ENCODE results near the gene KLHL1.
A peak's percentile ranks its signal among the peaks of the same experiment; 100 is the strongest.
"Not testable (repeated sequence)": the region's sequence is repeated elsewhere in the genome, so short reads cannot be mapped to it uniquely, and the experiment has no call there.

The KLHL1 gene

GRCh38 chr13:70108356-70109105 is at the start of gene KLHL1:
KLHL1 (minus strand) TSS chr13:70108452; CDS start chr13:70107699, 753 bp downstream.
- peak; percentile 6 for DNase-seq

GRCh38 chr13:70142658-70143057 is 34.4 kb upstream of the KLHL1 start:
- DNase-seq = not testable (repeated sequence)

GRCh38 chr13:70128098-70128497 is 19.8 kb upstream of the KLHL1 start:
- DNase-seq = no peak

GRCh38 chr13:70125693-70126092 is 17.4 kb upstream of the KLHL1 start:
- DNase-seq = no peak

GRCh38 chr13:70117338-70117905 is 9.2 kb upstream of the KLHL1 start:
- DNase-seq = no peak

- peak; percentile 16 for DNase-seq
Observed at GRCh38 chr13:70107498-70108281, 562 bp downstream of the KLHL1 start, which contains the start of gene ATXN8OS. ATXN8OS (plus strand) TSS chr13:70107826.

- DNase-seq = no peak
Observed at GRCh38 chr13:70107125-70107497, 1.1 kb downstream of the KLHL1 start.

GRCh38 chr13:70104481-70104880 is 3.8 kb downstream of the KLHL1 start:
- no peak for DNase-seq

- peak; percentile 18 for DNase-seq
Observed at GRCh38 chr13:70098669-70099068, 9.6 kb downstream of the KLHL1 start.

- no peak for DNase-seq
Observed at GRCh38 chr13:70090036-70090723, 18.1 kb downstream of the KLHL1 start.

GRCh38 chr13:70088926-70089325 is 19.3 kb downstream of the KLHL1 start:
- DNase-seq = no peak

GRCh38 chr13:70087247-70087646 is 21.0 kb downstream of the KLHL1 start:
- no peak for DNase-seq

- DNase-seq = no peak
Observed at GRCh38 chr13:70080012-70080411, 28.2 kb downstream of the KLHL1 start.

- DNase-seq = no peak
Observed at GRCh38 chr13:70054572-70054971, 53.7 kb downstream of the KLHL1 start.

- DNase-seq = no peak
Observed at GRCh38 chr13:70051531-70051930, 56.7 kb downstream of the KLHL1 start.

- DNase-seq = no peak
Observed at GRCh38 chr13:70043685-70044084, 64.6 kb downstream of the KLHL1 start.

GRCh38 chr13:70042193-70042592 is 66.1 kb downstream of the KLHL1 start:
- no peak for DNase-seq

GRCh38 chr13:70034286-70034685 is 74.0 kb downstream of the KLHL1 start:
- DNase-seq = peak; percentile 15

GRCh38 chr13:70027551-70027950 is 80.7 kb downstream of the KLHL1 start:
- no peak for DNase-seq

GRCh38 chr13:70023516-70023915 is 84.7 kb downstream of the KLHL1 start:
- no peak for DNase-seq

- no peak for DNase-seq
Observed at GRCh38 chr13:70022646-70023045, 85.6 kb downstream of the KLHL1 start.

GRCh38 chr13:70016116-70016515 is 92.1 kb downstream of the KLHL1 start:
- no peak for DNase-seq

- no peak for DNase-seq
Observed at GRCh38 chr13:70014337-70014736, 93.9 kb downstream of the KLHL1 start.
